Suprapubic skin (tissue), 4 donors: Measurements from ENCODE around the gene TFAP2D. TPM values are rescaled to one million over a fixed set of nuclear protein-coding genes. Genes with fewer than 3 reads are reported as not detected.
A peak's percentile ranks its signal among the peaks of the same experiment; 100 is the strongest.

Experiments
- DNase-seq, 2 donors: peaks; one replicate each; pipeline ENCODE4 v3.0.0-alpha.2; 2019; ENCODE audit warnings: low spot score in 2 of 2
- H3K27ac ChIP-seq: fragments of 200-600 bp; sonication (generic); one replicate; pipeline ENCODE4 v1.5.1; 2019
- H3K27me3 ChIP-seq: fragments of 200-600 bp; sonication (generic); one replicate; pipeline ENCODE4 v1.5.1; 2019
- H3K36me3 ChIP-seq: fragments of 200-600 bp; sonication (generic); one replicate; pipeline ENCODE4 v1.5.1; 2019
- H3K4me1 ChIP-seq: fragments of 200-600 bp; sonication (generic); one replicate; pipeline ENCODE4 v1.5.1; 2019
- H3K4me3 ChIP-seq: fragments of 200-600 bp; sonication (generic); one replicate; pipeline ENCODE4 v1.5.1; 2019; ENCODE audit warnings: mild to moderate bottlenecking
- H3K9me3 ChIP-seq: fragments of 200-600 bp; sonication (generic); one replicate; pipeline ENCODE4 v1.5.1; 2019
- CTCF ChIP-seq, 2 donors: fragments of 200-600 bp in 1 of 2; fragments of 450-650 bp in 1 of 2; sonication (generic) in 1 of 2; IDR thresholded peaks; one replicate each; pipeline ENCODE4 v1.5.1; 2016 to 2019; ENCODE audit warnings: antibody characterized with exemption in 2 of 2, mild to moderate bottlenecking in 1 of 2, moderate library complexity in 1 of 2
- EP300 ChIP-seq: sonication (generic); formaldehyde crosslinking; IDR thresholded peaks from one replicate; pipeline ENCODE4 v1.6.1; 2017; ENCODE audit warnings: antibody characterized with exemption
- POLR2A ChIP-seq, 2 donors: fragments of 450-650 bp; IDR thresholded peaks; one replicate each; pipeline ENCODE4 v1.6.1; 2017; ENCODE audit warnings: antibody characterized with exemption in 2 of 2, mild to moderate bottlenecking in 2 of 2, moderate library complexity in 2 of 2
- POLR2AphosphoS5 ChIP-seq, 3 donors: sonication (generic); formaldehyde crosslinking; IDR thresholded peaks; one replicate each; pipeline ENCODE4 v1.6.1; 2017; ENCODE audit warnings: antibody characterized with exemption in 3 of 3
- WGBS: methylation state at CpG from one replicate; pipeline ENCODE4 v1.1.5; 2018; 5-methylcytosine and 5-hydroxymethylcytosine counted together
- total RNA-seq, 4 donors: library from RNA; depleted of rRNA; stranded (reverse); fragments of >200 nt; gene quantifications; one replicate each; pipeline ENCODE4 v1.1.0, GENCODE V29; 2016

Gene TFAP2D
- total RNA-seq, 4 donors from 2014 or later, result not detected

GRCh38 chr6:50821441-50822077 is 108.2 kb downstream of the TFAP2D start:
- Histone ChIP-seq H3K4me3 (peak overlapping the region; percentile 54), H3K36me3 (no peaks in the 10 kb centered on the region), H3K27ac (peak overlapping the region; percentile 89), H3K9me3 (no peaks in the 10 kb centered on the region), H3K4me1 (peaks cover 35% of the 10 kb centered on the region), H3K27me3 (peaks cover 97% of the 10 kb centered on the region)
- no peak for TF ChIP-seq POLR2AphosphoS5 (IDR thresholded peaks at IDR 0.05)
- no peak for TF ChIP-seq EP300
- TF ChIP-seq CTCF (IDR thresholded peaks at IDR 0.05), result no peak
- TF ChIP-seq POLR2A (IDR thresholded peaks at IDR 0.05), result no peak
- WGBS, result 3% methylated on average over 20 of the region's 20 CpGs
- DNase-seq, result no peak

- peak overlapping the region; percentile 54 for H3K4me3 ChIP-seq
- 4% methylated on average over 6 of the region's 6 CpGs for WGBS
- no peaks in the 10 kb centered on the region for H3K36me3 ChIP-seq
- peaks cover 39% of the 10 kb centered on the region for H3K4me1 ChIP-seq
- DNase-seq, result no peak
- TF ChIP-seq EP300, result no peak
- TF ChIP-seq CTCF (IDR thresholded peaks at IDR 0.05), result no peak
- no peak for TF ChIP-seq POLR2AphosphoS5 (IDR thresholded peaks at IDR 0.05)
- no peaks in the 10 kb centered on the region for H3K9me3 ChIP-seq
- peak overlapping the region; percentile 89 for H3K27ac ChIP-seq
- H3K27me3 ChIP-seq, result peaks cover 98% of the 10 kb centered on the region
These were observed 108.8 kb downstream of the TFAP2D start for GRCh38 chr6:50822078-50822476.

Other genes with a start within 250 kb of the TFAP2D start
- gene TFAP2B, start 105.3 kb downstream of the TFAP2D start, total RNA-seq, result 1 to 10 TPM; 4.3 to 9.0 (median 8.2) TPM